Liver (tissue), 9 donors: ENCODE data around the gene PPM1M. TPM values are rescaled to one million over a fixed set of nuclear protein-coding genes. Genes with fewer than 3 reads are reported as not detected.
A peak's percentile ranks its signal among the peaks of the same experiment; 100 is the strongest.

Experiments used
- DNase-seq: peaks from one replicate; pipeline ENCODE4 v3.0.0-alpha.2; 2017; ENCODE audit warnings: low spot score
- H3K27ac ChIP-seq, 2 donors: one replicate each; pipeline ENCODE4 v1.7.0; 2013; ENCODE audit warnings: inconsistent platforms in 2 of 2, low read length in 2 of 2, control low read depth in 1 of 2, low read depth in 1 of 2, mild to moderate bottlenecking in 1 of 2
- H3K27me3 ChIP-seq, 4 donors: one replicate each; pipeline versions ENCODE4 v1.6.1 to v1.7.0; 2013; ENCODE audit warnings: low read length in 3 of 4, inconsistent platforms in 1 of 4, mild to moderate bottlenecking in 1 of 4, moderate library complexity in 1 of 4; ENCODE audit not compliant: control insufficient read depth in 4 of 4, insufficient read depth in 4 of 4
- H3K36me3 ChIP-seq, 4 donors: one replicate each; pipeline versions ENCODE4 v1.6.1 to v1.7.0; 2013; ENCODE audit warnings: low read length in 3 of 4, mild to moderate bottlenecking in 3 of 4, low read depth in 1 of 4, moderate library complexity in 1 of 4; ENCODE audit not compliant: control insufficient read depth in 4 of 4, insufficient read depth in 3 of 4
- H3K4me1 ChIP-seq, 4 donors: one replicate each; pipeline versions ENCODE4 v1.6.1 to v1.7.0; 2013; ENCODE audit warnings: low read length in 3 of 4, mild to moderate bottlenecking in 3 of 4, moderate library complexity in 1 of 4; ENCODE audit not compliant: control insufficient read depth in 4 of 4, insufficient read depth in 4 of 4
- H3K4me3 ChIP-seq, 3 donors: one replicate each; pipeline versions ENCODE4 v1.6.1 to v1.7.0; 2013; ENCODE audit warnings: low read length in 3 of 3, control low read depth in 1 of 3, low read depth in 1 of 3, mild to moderate bottlenecking in 1 of 3
- H3K9ac ChIP-seq, 2 donors: one replicate each; pipeline ENCODE4 v1.7.0; 2013; ENCODE audit warnings: low read length in 2 of 2, mild to moderate bottlenecking in 2 of 2, moderate library complexity in 2 of 2, control low read depth in 1 of 2, low read depth in 1 of 2
- H3K9me3 ChIP-seq, 4 donors: one replicate each; pipeline versions ENCODE4 v1.6.1 to v1.7.0; 2013; ENCODE audit warnings: low read length in 3 of 4; ENCODE audit not compliant: control insufficient read depth in 4 of 4
- ATF3 ChIP-seq: IDR thresholded peaks from 2 replicates; pipeline ENCODE4 v1.6.1; 2016; ENCODE audit warnings: antibody characterized with exemption
- CTCF ChIP-seq: fragments of 150-350 bp; IDR thresholded peaks from 2 replicates; pipeline ENCODE4 v1.5.1; 2017; ENCODE audit warnings: improper control_type of control experiment, low read depth, low read length; ENCODE audit not compliant: missing input control
- EGR1 ChIP-seq, 2 donors: IDR thresholded peaks; 2 replicates each; pipeline ENCODE4 v1.6.1; 2016 to 2018; ENCODE audit warnings: antibody characterized with exemption in 2 of 2, low read depth in 2 of 2
- FOXA1 ChIP-seq: IDR thresholded peaks from 2 replicates; pipeline ENCODE4 v1.6.1; 2016; ENCODE audit warnings: antibody characterized with exemption
- FOXA2 ChIP-seq: IDR thresholded peaks from 2 replicates; pipeline ENCODE4 v1.6.1; 2016; ENCODE audit warnings: antibody characterized with exemption
- GABPA ChIP-seq, 2 donors: IDR thresholded peaks in 1 of 2; conservative IDR thresholded peaks in 1 of 2; 2 replicates each; pipeline ENCODE4 v1.6.1; 2016; ENCODE audit warnings: antibody characterized with exemption in 2 of 2, mild to moderate bottlenecking in 1 of 2, moderate library complexity in 1 of 2
- HNF4A ChIP-seq, 2 donors: conservative IDR thresholded peaks; 2 replicates each; pipeline ENCODE4 v1.6.1; 2016; ENCODE audit warnings: antibody characterized with exemption in 2 of 2, mild to moderate bottlenecking in 2 of 2
- HNF4G ChIP-seq: IDR thresholded peaks from 2 replicates; pipeline ENCODE4 v1.6.1; 2016; ENCODE audit warnings: antibody characterized with exemption
- JUND ChIP-seq, 2 donors: IDR thresholded peaks; 2 replicates each; pipeline ENCODE4 v1.6.1; 2016; ENCODE audit warnings: antibody characterized with exemption in 2 of 2
- MAX ChIP-seq: IDR thresholded peaks from 2 replicates; pipeline ENCODE4 v1.6.1; 2016; ENCODE audit warnings: antibody characterized with exemption
- NR2F2 ChIP-seq: IDR thresholded peaks from 2 replicates; pipeline ENCODE4 v1.6.1; 2016; ENCODE audit warnings: antibody characterized with exemption
- RAD21 ChIP-seq, 2 donors: IDR thresholded peaks; 2 replicates each; pipeline ENCODE4 v1.6.1; 2016; ENCODE audit warnings: antibody characterized with exemption in 2 of 2, mild to moderate bottlenecking in 2 of 2
- REST ChIP-seq: IDR thresholded peaks from 2 replicates; pipeline ENCODE4 v1.6.1; 2016; ENCODE audit warnings: antibody characterized with exemption, mild to moderate bottlenecking
- RXRA ChIP-seq, 2 donors: IDR thresholded peaks; 2 replicates each; pipeline ENCODE4 v1.6.1; 2017 to 2018; ENCODE audit warnings: antibody characterized with exemption in 2 of 2, mild to moderate bottlenecking in 1 of 2
- SP1 ChIP-seq: IDR thresholded peaks from 2 replicates; pipeline ENCODE4 v1.6.1; 2018; ENCODE audit warnings: antibody characterized with exemption, mild to moderate bottlenecking
- TAF1 ChIP-seq: conservative IDR thresholded peaks from 2 replicates; pipeline ENCODE4 v1.6.1; 2016; ENCODE audit warnings: antibody characterized with exemption, mild to moderate bottlenecking
- YY1 ChIP-seq: IDR thresholded peaks from 2 replicates; pipeline ENCODE4 v1.6.1; 2016; ENCODE audit warnings: antibody characterized with exemption, mild to moderate bottlenecking
- ZBTB33 ChIP-seq: IDR thresholded peaks from 2 replicates; pipeline ENCODE4 v1.6.1; 2016; ENCODE audit warnings: antibody characterized with exemption
- WGBS: extraction: QIAGEN DNeasy Blood & Tissue Kit; methylation state at CpG from one replicate; pipeline ENCODE4 v1.1.7; 2013; 5-methylcytosine and 5-hydroxymethylcytosine counted together
- polyA plus RNA-seq, 2 donors: library from polyadenylated mRNA; stranded (reverse) in 1 of 2; unstranded in 1 of 2; fragments of 200-250 nt in 1 of 2; fragments of >200 nt in 1 of 2; fragmentation: Nextera tagmentation in 1 of 2; extraction: Ambion mirVana in 1 of 2; gene quantifications; one replicate each; pipeline versions ENCODE4 v1.2.1 to v1.2.3, GENCODE V29; 2013 to 2015
- total RNA-seq, 2 donors: library from RNA; depleted of rRNA; stranded (reverse); fragments of >200 nt; gene quantifications; one replicate each; pipeline ENCODE4 v1.2.3, GENCODE V29; 2014
- donor health status: healthy.
- donor health status: healthy.
- donor health status: healthy.
- donor health status: healthy.
- donor health status: healthy.

Gene PPM1M
- total and polyA plus RNA-seq, 4 donors = 2.8 to 5.5 (median 4.6) TPM

GRCh38 chr3:52198643-52199608, 46.6 kb upstream of the PPM1M start:
- Histone ChIP-seq H3K4me3 (peak overlapping the region; percentile 74 to 95 (median 82)), H3K9ac (peak overlapping the region; percentile 77 to 94), H3K27ac (peak overlapping the region; percentile 72 to 83), H3K4me1 (peaks cover 10 to 49% (median 37%) of the 10 kb centered on the region in 4 donors), H3K9me3 (no peaks in the 10 kb centered on the region), H3K27me3 (no peaks in the 10 kb centered on the region), H3K36me3 (peaks cover 6 to 24% (median 21%) of the 10 kb centered on the region in 4 donors)
- WGBS = 19% methylated on average over 14 of the region's 14 CpGs
- TF ChIP-seq TAF1 = no peak
- no peak for TF ChIP-seq HNF4A (conservative IDR thresholded peaks at IDR 0.05)
- TF ChIP-seq CTCF = no peak
- peak; percentile 25 for TF ChIP-seq YY1
- peak; percentile 19 for TF ChIP-seq REST
- TF ChIP-seq SP1 = no peak
- no peak for TF ChIP-seq MAX
- TF ChIP-seq HNF4G = no peak
- no peak for TF ChIP-seq GABPA (IDR thresholded peaks at IDR 0.05 in 1 of 2, conservative IDR thresholded peaks at IDR 0.05 in 1 of 2)
- no peak for TF ChIP-seq ATF3
- no peak for TF ChIP-seq EGR1 (IDR thresholded peaks at IDR 0.05; ENCODE audit: low read depth in 2 of 2)
- peak; percentile 17 for TF ChIP-seq NR2F2
- no peak for TF ChIP-seq ZBTB33
- no peak for TF ChIP-seq FOXA2
- TF ChIP-seq RXRA (IDR thresholded peaks at IDR 0.05) = peak in 1 of 2 donors; percentile 29
- TF ChIP-seq RAD21 (IDR thresholded peaks at IDR 0.05) = no peak
- no peak for TF ChIP-seq JUND (IDR thresholded peaks at IDR 0.05)
- no peak for TF ChIP-seq FOXA1
- no peak for DNase-seq
